ENCODE results near the gene TAB2. TPM values are rescaled to one million over a fixed set of nuclear protein-coding genes. Genes with fewer than 3 reads are reported as not detected.
A peak's percentile ranks its signal among the peaks of the same experiment; 100 is the strongest.

The TAB2 gene
- total RNA-seq, 1 experiment from 2014 or later, result 56.2 TPM

GRCh38 chr6:149395185-149395584 is 77.7 kb downstream of the TAB2 start:
- TF ChIP-seq CTCF (conservative IDR thresholded peaks at IDR 0.05), result no peak
- H3K4me3 Mint-ChIP-seq, result no peak overlapping the region
- no peaks in the 10 kb centered on the region for H3K9me3 ChIP-seq (ENCODE audit: control insufficient read depth, low read depth, low read length)
- H3K56ac ChIP-seq (ENCODE audit: insufficient read length, low read depth, low read length), result no peak overlapping the region
- H2BK20ac ChIP-seq (ENCODE audit: low read depth, low read length, poor library complexity, severe bottlenecking), result no peak overlapping the region
- no peak overlapping the region for H4K91ac ChIP-seq (ENCODE audit: insufficient read length, low read depth, low read length)
- no peak for DNase-seq
- no peak overlapping the region for H4K5ac ChIP-seq (ENCODE audit: insufficient read length, low read depth, low read length)
- no peak overlapping the region for H3K27ac ChIP-seq (ENCODE audit: insufficient read length, low read depth, low read length)
- no peaks in the 10 kb centered on the region for H3K79me1 ChIP-seq (ENCODE audit: insufficient read depth, low read depth, low read length, poor library complexity, severe bottlenecking)
- no peaks in the 10 kb centered on the region for H3K4me1 ChIP-seq (ENCODE audit: insufficient read depth, low read length)
- H2AK5ac ChIP-seq (ENCODE audit: insufficient read length, low read length), result no peak overlapping the region
- no peak overlapping the region for H3K18ac ChIP-seq (ENCODE audit: insufficient read length, low read depth, low read length)
- H3T11ph ChIP-seq (ENCODE audit: low read length), result no peak overlapping the region
- H3K14ac ChIP-seq (ENCODE audit: insufficient read depth, low read length), result no peak overlapping the region
- no peaks in the 10 kb centered on the region for H3K27me3 ChIP-seq (ENCODE audit: insufficient read depth, low read length)
- peaks cover 13 to 32% (median 21%) of the 10 kb centered on the region in 3 experiments; a peak in 6 of 7 replicates for H3K36me3 Mint-ChIP-seq (ENCODE audit: insufficient read depth in 1 of 3, low read depth in 3 of 3)
- H4K20me1 ChIP-seq (ENCODE audit: control insufficient read depth, insufficient read depth, insufficient read length), result no peaks in the 10 kb centered on the region
- H2BK15ac ChIP-seq (ENCODE audit: low read depth, low read length), result no peak overlapping the region
- no peak overlapping the region for H2BK12ac ChIP-seq (ENCODE audit: insufficient read length, low read depth, low read length)
- no peak overlapping the region for H3K23ac ChIP-seq (ENCODE audit: insufficient read length, low read depth, low read length)
- no peaks in the 10 kb centered on the region for H3K79me2 ChIP-seq (ENCODE audit: insufficient read depth, low read length)
- no peaks in the 10 kb centered on the region for H3K27me3 Mint-ChIP-seq (ENCODE audit: low read depth)
- H3K4ac ChIP-seq (ENCODE audit: low read depth, low read length), result no peak overlapping the region
- no peak overlapping the region for H2BK5ac ChIP-seq (ENCODE audit: insufficient read length, low read length)
- no peak overlapping the region for H2BK120ac ChIP-seq (ENCODE audit: low read depth, low read length, poor library complexity, severe bottlenecking)
- peak overlapping the region in 2 of 3 experiments; percentile 15 to 16; a peak in 2 of 7 replicates for H3K27ac Mint-ChIP-seq
- H3K23me2 ChIP-seq (ENCODE audit: insufficient read length, low read depth, low read length, poor library complexity, severe bottlenecking), result no peaks in the 10 kb centered on the region
- H3K9ac ChIP-seq (ENCODE audit: extremely low read depth, insufficient read length, low read length), result no peak overlapping the region
- H2AFZ ChIP-seq (ENCODE audit: low read length), result no peak overlapping the region
- no peak overlapping the region for H3K4me2 ChIP-seq (ENCODE audit: insufficient read depth, insufficient read length, low read length)
- peaks cover 0 to 3% of the 10 kb centered on the region in 2 experiments; a peak in 2 of 4 replicates for H3K4me1 Mint-ChIP-seq
- no peak overlapping the region for H4K8ac ChIP-seq (replicated peaks; ENCODE audit: insufficient read length, low read depth, low read length)
- no peaks in the 10 kb centered on the region for H3K9me3 Mint-ChIP-seq
